Measurements from ENCODE around the gene INSL3.
"Not testable (repeated sequence)": the region's sequence is repeated elsewhere in the genome, so short reads cannot be mapped to it uniquely, and the experiment has no call there.

Gene INSL3

GRCh38 chr19:17811681-17812080, 9.6 kb downstream of the INSL3 start:
- DNase-seq: no peak

- DNase-seq: no peak
Observed at GRCh38 chr19:17811103-17811502, 10.2 kb downstream of the INSL3 start.

DNA sequence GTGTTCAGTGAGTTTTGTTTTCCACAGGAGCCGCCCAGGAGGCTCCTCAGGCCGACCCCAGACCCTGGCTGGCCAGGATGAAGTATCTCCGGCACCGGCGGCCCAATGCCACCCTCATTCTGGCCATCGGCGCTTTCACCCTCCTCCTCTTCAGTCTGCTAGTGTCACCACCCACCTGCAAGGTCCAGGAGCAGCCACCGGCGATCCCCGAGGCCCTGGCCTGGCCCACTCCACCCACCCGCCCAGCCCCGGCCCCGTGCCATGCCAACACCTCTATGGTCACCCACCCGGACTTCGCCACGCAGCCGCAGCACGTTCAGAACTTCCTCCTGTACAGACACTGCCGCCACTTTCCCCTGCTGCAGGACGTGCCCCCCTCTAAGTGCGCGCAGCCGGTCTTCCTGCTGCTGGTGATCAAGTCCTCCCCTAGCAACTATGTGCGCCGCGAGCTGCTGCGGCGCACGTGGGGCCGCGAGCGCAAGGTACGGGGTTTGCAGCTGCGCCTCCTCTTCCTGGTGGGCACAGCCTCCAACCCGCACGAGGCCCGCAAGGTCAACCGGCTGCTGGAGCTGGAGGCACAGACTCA, 13.5 kb downstream of the INSL3 start:
- DNase-seq: no peak

GRCh38 chr19:17806945-17807344, 14.4 kb downstream of the INSL3 start:
- DNase-seq: peak; percentile 24

- DNase-seq: no peak
Observed at GRCh38 chr19:17805427-17805826, 15.9 kb downstream of the INSL3 start.

DNA sequence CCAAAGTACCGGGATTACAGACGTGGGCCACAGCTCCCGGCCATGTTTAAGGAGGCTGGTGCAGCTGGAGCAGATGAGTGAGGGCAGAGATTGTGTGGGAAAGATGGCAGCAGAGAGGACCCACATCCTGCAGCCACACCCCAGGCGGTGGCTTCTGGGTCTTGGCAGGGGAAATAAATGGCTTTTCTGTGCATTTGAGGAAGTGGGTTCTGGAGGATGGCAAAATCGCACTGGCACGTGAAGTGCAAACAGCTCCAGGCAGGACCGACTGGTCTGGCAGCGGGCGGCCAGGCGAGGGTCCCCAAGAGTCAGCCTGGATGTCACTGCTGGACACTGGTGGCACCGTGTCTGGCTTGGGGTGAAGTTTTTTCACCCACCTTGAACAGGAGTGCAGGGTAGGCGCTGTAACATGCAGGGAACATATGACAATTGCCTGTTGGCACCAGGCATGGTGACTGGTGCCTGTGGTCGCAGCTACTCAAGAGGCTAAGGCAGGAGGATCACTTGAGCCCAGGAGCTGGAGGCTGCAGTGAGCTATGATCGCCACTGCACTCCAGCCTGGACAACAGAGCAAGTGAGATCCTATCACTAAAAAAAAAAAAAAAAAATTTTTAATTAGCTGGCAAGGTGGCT, 17.9 kb downstream of the INSL3 start:
- DNase-seq: peak; percentile 26

- DNase-seq: no peak
Observed at GRCh38 chr19:17802137-17802858, 19.0 kb downstream of the INSL3 start.

DNA sequence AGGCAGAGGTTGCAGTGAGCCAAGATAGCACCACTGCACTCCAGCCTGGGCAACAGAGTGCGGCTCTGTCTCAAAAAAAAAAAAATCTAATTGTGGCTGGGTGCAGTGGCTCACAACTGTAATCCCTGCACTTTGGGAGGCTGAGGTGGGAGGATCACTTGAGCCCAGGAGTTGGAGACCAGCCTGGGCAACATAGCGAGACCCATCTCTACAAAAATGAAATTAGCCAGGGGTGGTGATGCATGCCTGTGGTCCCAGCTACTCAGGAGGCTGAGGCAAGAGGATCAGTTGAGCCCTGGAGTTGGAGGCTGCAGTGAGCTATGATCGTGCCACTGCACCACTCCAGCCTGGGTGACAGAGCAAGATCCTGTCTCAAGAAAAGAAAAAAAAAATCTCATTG, 22.7 kb downstream of the INSL3 start:
- not testable (repeated sequence) for DNase-seq

- peak; percentile 32 for DNase-seq
Observed at GRCh38 chr19:17797424-17798201, 23.7 kb downstream of the INSL3 start.

DNA sequence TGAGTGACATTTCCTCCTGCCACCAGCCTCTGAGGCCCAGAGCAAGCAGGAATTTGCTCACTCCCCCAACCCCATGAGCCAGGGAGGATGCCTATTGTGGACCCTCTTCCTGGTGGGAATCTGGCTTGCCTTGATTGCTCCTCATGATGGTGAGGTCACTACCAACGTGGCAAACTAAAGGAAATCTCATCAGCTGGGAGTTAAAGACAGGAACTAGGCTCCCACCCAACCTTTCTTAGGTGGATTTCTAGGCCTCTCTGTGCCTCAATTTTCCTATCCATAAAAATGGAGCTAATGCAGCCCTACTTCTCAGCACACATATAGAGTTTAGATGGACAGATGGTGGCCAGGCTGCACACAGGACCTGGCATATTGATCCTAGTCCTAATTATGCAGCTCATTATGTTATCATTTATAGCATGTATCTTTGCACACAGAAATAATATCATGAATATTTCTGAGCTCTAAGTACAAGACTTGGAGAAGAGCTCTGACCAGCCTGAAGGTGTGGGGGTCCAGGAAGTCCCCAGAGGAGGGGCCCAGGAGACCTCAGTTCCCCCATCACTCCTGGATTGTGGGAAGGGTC, 24.4 kb downstream of the INSL3 start:
- DNase-seq: no peak

DNA sequence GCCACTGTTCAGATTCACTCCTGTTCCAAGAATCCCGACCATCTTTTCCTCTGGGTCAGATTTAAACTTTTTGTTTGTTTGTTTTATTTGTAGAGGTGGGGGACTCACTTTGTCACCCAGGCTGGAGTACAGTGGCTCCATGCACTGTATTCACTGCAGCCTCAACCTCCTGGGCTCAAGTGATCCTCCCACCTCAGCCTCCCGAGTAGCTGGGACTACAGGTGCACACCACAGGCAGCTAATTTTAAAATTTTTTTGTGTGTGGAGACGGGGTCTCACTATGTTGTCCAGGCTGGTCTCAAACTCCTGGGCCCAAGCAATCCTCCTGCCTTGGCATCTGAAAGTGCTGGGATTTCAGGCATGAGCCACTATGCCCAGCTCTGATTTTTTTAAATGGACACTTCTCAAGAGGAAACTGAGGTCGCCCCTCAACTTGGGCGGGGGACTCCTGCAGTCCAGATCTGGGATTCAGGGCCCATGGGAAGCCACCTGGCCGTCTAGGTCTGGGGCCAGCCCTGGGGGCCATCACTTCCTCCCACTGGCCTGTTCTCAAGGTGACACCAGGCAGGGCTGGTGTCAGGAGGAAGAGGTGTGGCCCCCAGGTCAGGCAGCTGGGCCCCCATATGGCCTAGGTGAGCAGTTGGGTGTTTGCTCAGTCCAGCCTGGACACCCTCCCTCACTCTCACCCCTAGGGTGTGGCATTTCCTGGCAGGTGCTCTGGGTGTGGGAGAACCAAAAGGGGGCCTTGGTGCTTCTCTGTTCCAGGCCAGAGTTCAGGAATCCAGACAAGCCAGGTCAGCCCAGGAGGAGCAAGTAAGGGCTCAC, 25.1 kb downstream of the INSL3 start:
- DNase-seq: no peak

- DNase-seq: no peak
Observed at GRCh38 chr19:17795495-17795856, 25.8 kb downstream of the INSL3 start.

- no peak for DNase-seq
Observed at GRCh38 chr19:17794731-17795494, 26.4 kb downstream of the INSL3 start, which contains the start of gene B3GNT3. B3GNT3 (plus strand) TSS chr19:17795138; CDS start chr19:17807808, 12,670 bp downstream.

DNA sequence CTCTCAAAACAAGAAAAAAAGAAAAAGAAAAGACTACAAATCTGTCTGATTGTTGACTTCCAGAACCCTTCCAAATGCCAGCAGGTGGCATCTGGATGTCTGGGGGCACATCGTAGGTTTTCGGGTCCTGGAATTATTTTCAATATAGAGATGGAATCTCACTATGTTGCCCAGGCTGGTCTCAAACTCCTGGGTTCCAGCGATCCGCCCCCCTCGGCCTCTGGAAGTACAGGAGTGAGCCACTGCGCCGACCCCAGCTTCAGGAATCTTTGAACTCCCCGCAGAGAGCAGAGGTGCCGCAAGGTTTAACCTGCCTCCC, 26.9 kb downstream of the INSL3 start:
- no peak for DNase-seq

- DNase-seq: no peak
Observed at GRCh38 chr19:17790059-17790780, 31.1 kb downstream of the INSL3 start.

DNA sequence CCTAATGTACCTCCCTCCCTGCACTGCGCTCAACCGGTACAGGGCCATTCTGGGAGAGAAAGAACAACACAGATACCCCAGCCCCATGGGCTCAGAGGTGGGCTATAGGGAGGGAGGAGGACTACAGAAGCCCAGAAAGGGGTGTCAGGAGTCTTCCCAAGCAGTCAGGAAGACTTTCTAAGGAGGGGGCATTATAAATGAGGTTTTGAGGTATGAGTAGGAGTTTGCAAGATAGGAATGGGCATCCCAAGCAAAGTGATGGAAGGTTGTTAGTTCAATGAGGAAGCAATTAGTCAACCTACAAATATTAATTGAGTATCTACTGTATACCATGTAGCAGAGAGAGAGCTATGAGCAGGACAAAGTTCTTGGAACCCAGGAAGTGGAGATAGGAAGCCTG, 32.7 kb downstream of the INSL3 start:
- no peak for DNase-seq

GRCh38 chr19:17787274-17787913, 33.9 kb downstream of the INSL3 start:
- no peak for DNase-seq

- DNase-seq: peak; percentile 76
Observed at GRCh38 chr19:17784201-17785008, 36.9 kb downstream of the INSL3 start.

- not testable (repeated sequence) for DNase-seq
Observed at GRCh38 chr19:17783721-17784120, 37.6 kb downstream of the INSL3 start.
